C4-2B (cell line): ENCODE results near the gene GJB5.

Source experiments
- ZFX ChIP-seq: fragments of 450-650 bp; IDR thresholded peaks from 2 replicates; pipeline ENCODE4 v1.6.1; 2017
- TF ChIP-seq, protein P1 (sequence below): fragments of 450-650 bp; conservative IDR thresholded peaks from 2 replicates; pipeline ENCODE4 v1.5.1; 2017; ENCODE audit warnings: mild to moderate bottlenecking

GRCh38 chr1:34781844-34782391 lies 27.1 kb downstream of the GJB5 start:
- TF ChIP-seq, protein P1, sequence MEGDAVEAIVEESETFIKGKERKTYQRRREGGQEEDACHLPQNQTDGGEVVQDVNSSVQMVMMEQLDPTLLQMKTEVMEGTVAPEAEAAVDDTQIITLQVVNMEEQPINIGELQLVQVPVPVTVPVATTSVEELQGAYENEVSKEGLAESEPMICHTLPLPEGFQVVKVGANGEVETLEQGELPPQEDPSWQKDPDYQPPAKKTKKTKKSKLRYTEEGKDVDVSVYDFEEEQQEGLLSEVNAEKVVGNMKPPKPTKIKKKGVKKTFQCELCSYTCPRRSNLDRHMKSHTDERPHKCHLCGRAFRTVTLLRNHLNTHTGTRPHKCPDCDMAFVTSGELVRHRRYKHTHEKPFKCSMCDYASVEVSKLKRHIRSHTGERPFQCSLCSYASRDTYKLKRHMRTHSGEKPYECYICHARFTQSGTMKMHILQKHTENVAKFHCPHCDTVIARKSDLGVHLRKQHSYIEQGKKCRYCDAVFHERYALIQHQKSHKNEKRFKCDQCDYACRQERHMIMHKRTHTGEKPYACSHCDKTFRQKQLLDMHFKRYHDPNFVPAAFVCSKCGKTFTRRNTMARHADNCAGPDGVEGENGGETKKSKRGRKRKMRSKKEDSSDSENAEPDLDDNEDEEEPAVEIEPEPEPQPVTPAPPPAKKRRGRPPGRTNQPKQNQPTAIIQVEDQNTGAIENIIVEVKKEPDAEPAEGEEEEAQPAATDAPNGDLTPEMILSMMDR: no peak
- TF ChIP-seq ZFX: no peak
